HG02884 (cell line): ENCODE data around the gene SYT3.
"Not testable (repeated sequence)": the region's sequence is repeated elsewhere in the genome, so short reads cannot be mapped to it uniquely, and the experiment has no call there.

ENCODE experiments used
- ATAC-seq: cut with Tn5 transposase; IDR thresholded peaks from one replicate; pipeline ENCODE4 v1.9.1; 2021; ENCODE audit warnings: mild to moderate bottlenecking, moderate library complexity; ENCODE audit not compliant: unreplicated experiment

SYT3 gene

DNA sequence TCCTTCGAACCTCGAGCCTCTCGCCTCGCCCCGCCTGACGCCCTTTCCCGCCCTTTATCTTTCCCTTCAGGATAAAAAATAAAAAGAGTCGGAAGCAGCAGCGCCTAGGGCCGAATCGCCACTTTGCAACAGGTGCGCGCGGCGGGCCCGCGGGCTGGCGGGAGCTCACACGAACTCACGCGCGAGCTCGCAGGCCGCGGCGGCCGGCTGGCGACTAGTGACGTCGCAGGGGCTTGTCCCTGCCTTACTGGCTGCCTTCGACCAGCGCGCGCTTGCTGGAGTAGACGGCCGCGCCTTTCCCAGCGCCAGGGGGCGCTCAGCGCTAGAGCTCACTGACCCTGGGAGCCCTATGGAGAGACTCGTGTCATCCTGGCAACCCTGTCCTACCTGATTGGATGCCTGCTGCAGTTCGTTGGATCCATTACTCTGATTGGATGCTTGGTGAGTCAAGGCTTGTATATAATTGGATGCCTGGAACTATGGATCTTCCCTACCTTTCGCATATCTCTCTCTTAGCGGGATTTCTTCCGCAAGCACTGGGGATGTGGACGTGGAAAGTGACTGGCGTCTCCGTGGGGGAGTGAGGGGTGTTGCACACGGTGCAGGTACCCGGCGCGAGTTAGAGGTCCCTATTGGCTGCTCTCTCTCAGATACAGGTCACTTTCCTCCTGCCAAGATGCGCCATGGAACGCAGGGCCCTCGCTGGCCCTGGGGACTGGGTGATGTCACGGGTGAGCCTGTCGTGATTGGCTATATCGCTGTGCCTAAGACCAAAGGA lies 33.4 kb downstream of the SYT3 start:
- not testable (repeated sequence) for ATAC-seq

DNA sequence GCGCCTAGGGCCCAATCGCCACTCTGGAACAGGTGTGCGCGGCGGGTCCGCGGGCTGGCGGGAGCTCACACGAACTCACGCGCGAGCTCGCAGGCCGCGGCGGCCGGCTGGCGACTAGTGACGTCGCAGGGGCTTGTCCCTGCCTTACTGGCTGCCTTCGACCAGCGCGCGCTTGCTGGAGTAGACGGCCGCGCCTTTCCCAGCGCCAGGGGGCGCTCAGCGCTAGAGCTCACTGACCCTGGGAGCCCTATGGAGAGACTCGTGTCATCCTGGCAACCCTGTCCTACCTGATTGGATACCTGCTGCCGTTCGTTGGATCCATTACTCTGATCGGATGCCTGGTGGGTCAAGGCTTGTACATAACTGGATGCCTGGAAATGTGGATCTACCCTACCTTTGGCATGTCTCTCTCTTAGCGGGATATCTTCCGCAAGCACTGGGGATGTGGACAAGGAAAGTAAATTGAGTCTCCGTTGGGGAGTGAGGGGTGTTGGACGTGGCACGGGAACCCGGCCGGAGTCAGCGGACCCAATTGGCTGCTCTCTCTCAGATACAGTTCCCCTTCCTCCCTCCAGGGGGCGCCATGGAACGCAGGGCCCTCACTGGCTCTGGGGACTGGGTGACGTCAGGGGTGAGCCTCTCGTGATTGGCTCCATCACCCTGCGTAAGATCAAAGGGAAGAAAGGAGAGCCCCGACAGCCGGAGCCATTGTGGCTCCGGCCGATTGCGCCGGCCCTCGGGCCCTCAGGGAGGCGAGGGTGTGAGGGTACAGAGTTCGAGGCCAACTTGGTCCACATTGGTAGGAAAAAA lies 35.2 kb downstream of the SYT3 start:
- not testable (repeated sequence) for ATAC-seq

DNA sequence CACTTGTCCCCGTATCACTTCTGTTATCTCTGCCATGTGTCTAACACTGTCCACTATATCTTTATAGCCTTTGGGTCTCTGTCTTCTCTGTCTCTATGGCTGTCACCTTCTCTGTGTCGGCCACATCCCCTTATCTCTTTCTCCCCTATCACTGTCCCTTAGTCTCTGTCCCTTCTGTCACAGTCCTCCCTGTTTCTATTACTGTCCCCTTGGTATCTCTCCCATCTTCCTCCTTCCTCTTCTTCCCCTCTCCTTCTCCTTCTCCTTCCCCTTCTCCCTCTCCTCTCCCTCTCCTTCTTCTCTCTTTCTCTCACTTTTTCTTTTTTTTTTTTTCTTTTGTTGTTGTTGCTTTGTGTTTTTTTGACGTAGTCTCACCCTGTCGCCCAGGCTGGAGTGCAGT lies 36.7 kb downstream of the SYT3 start:
- ATAC-seq = no peak

- no peak for ATAC-seq
Measured at GRCh38 chr19:50602496-50602895, 37.2 kb downstream of the SYT3 start.

DNA sequence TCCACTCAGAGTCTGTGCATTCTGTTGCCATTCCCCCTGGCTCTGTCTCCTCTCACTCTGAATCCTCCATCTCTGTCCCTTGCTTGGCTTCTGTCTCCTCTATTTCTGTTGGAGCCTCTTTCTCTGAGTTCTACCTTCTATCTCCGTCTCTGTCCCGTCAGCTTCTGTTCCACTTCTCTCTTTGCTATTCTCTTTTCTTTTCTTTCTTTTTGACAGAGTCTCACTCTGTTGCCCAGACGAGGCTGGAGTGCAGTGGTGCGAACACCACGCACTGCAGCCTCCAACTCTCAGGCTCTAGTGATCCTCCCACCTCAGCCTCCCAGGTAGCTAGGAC lies 37.6 kb downstream of the SYT3 start:
- ATAC-seq = no peak

DNA sequence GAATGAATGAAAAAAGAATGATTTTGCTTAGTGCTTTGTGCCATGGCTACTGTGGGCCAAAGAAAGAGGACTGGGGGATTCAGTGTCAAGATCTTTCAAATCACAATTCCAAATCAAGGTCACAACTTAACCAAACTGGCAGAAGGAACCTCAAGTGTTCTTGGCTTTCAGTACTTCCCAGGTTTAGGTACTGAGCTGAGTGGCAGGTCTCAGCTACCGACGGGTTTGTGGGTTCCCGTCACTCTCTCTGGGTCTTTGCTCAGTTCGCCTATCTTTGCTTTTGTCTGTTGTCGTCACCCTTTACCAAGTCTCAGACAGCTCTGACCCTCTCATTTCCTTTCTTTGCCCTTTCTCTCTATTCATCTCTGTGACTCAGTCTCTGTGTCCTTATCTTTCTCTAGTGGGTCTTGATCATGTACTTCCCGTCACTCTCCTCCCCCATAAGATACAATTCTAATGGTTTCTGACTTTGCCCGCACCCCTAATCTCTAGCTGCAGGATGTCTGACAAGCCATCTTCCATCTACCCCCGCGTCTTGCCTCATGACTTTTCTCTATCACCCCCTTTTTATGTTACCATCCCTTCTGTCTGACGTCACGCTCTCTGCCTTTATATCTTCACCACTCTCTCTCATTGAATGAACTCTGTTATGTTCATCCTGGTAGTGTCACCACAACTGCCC lies 38.1 kb downstream of the SYT3 start:
- ATAC-seq = no peak

- no peak for ATAC-seq
Measured at GRCh38 chr19:50599427-50599826, 40.3 kb downstream of the SYT3 start.

DNA sequence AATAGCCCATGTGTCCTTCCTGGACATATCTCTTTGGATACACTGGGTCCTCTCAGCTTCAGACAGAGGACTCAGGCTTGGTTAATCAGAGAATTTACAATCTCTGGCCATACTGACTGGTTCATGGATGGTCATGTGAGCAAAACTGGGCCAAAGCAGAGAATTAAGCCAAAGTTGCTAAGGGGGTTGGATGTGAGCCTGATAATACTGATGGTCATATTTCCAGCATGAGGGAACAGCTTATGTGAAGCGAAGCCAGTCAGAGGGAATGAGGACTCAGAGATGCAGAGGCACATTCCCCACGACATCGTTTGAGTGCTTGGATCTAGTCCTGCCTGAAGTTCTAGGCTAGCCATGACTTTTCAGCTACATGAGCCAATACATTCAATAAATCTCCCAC lies 49.5 kb downstream of the SYT3 start:
- ATAC-seq = no peak

- ATAC-seq = not testable (repeated sequence)
Measured at GRCh38 chr19:50581795-50582660, 57.7 kb downstream of the SYT3 start.

DNA sequence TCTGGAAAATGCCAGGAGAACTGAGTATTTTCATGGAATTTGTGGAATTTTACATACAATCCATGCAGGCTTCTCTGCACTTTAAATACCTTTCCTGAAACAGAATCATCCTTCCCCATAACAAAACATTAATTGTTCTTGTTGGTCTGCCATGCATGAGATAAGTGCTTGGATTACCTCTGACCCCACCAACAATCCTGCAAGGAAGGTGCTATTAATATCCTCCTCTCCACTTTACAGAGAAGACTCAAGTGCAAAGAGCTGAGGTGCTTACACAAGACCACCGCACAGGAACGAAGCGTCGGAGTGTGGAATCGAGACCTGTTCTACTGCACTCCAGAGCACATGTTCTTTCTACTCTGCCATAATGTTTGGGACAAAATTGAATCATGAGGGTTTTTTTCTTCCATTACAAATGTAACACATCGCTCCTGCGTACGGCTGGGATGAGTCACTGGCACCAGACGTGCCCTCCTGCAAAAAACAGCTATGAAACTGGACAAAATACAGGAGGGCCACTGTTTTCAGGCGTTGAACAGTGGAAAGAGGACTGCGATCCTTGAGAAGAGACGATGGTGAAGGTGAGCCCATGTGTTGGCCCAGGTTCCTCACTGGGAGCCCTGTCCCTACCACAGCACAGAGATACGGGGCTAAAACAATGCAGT lies 58.6 kb downstream of the SYT3 start:
- ATAC-seq = no peak

GRCh38 chr19:50580240-50580639 lies 59.4 kb downstream of the SYT3 start:
- no peak for ATAC-seq

GRCh38 chr19:50576769-50577168 lies 62.9 kb downstream of the SYT3 start:
- ATAC-seq = not testable (repeated sequence)

GRCh38 chr19:50573741-50574461 lies 65.8 kb downstream of the SYT3 start:
- no peak for ATAC-seq
